Measurements from ENCODE around the gene LLPH.

- TF ChIP-seq POLR2A (IDR thresholded peaks at IDR 0.05) (no peak), CTCF (IDR thresholded peaks at IDR 0.05) (no peak)
Measured at GRCh38 chr12:66085998-66086397, 44.6 kb downstream of the LLPH start.
